ENCODE measurements around the gene PHKB.
"Not testable (repeated sequence)": the region's sequence is repeated elsewhere in the genome, so short reads cannot be mapped to it uniquely, and the experiment has no call there.

PHKB gene

GRCh38 chr16:47470211-47470610 is 9.1 kb downstream of the PHKB start:
- no peak for DNase-seq

GRCh38 chr16:47470810-47471209 is 9.7 kb downstream of the PHKB start:
- no peak for DNase-seq

GRCh38 chr16:47473004-47473403 is 11.9 kb downstream of the PHKB start:
- not testable (repeated sequence) for DNase-seq

- no peak for DNase-seq
Measured at GRCh38 chr16:47473792-47474191, 12.7 kb downstream of the PHKB start.

GRCh38 chr16:47475786-47476185 is 14.7 kb downstream of the PHKB start:
- DNase-seq, result no peak

- no peak for DNase-seq
Measured at GRCh38 chr16:47476654-47477345, 15.7 kb downstream of the PHKB start.

GRCh38 chr16:47477679-47478078 is 16.5 kb downstream of the PHKB start:
- DNase-seq, result no peak

DNA sequence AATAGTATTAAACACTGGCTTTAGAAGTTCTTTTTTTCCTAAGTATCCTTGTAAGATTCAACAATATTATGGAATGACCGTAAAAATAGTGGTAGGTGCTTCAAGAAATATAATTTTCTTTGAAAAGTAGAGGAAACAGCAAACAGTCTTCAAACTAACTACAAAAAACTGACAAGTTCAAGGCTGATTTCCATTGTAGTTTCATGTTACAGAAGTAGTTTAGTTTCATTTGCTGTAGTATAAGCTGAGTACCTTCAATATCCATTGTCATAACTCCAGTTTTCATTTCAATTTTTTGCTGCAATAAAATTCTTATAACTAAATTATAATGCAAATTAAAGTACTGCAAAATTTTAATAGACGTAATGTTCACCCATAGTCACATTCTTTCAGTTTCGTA is 19.3 kb downstream of the PHKB start:
- DNase-seq, result no peak

DNA sequence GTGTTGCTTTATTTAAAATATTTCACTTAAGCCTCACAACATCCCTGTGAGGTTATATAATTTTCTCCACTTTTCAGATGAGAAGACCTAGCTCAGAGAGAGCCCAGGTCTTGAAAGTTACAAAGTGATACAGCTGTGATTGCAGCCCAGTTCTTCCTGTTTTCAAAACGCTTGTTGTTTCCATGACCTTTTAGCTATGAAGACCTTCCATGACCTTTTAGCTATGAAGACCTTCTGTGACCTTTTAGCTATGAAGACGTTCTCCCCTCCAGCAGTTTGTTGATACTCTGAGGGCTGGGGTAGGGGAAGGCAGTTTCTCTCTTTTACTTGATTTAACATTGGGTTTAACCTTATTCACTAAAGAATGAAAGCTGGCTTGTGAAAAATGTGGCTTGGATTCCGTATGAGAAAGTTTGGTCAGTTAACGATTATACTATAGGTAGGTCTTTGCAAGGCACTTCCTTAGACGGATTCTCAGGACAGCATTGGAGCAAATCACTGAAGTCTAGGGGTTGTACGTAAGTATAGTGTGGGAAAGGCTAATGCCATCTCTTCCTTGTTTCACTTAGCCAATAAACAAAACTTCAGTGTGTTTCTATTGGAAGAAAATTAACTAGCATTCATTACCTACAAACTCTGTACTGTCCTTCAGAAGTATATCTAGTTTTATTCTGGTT is 20.7 kb downstream of the PHKB start:
- DNase-seq, result no peak

DNA sequence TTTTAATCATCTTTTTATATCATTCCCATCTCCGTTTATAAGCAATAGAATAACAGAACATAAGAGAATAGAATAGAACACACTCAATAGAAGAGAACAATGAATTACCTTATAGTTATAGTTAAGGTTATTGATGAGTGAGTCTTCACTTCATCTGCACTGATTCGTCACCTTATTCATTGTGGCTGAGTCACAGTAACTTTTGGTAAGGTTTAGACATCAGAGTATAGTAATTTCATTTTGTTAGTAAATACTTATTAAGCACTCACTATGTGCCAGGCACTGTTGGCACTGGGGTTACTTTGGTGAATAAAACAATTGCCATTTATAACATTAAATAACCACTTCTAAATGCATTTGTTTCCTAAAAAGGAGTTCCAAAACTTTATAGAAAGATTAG is 22.5 kb downstream of the PHKB start:
- DNase-seq, result no peak

DNA sequence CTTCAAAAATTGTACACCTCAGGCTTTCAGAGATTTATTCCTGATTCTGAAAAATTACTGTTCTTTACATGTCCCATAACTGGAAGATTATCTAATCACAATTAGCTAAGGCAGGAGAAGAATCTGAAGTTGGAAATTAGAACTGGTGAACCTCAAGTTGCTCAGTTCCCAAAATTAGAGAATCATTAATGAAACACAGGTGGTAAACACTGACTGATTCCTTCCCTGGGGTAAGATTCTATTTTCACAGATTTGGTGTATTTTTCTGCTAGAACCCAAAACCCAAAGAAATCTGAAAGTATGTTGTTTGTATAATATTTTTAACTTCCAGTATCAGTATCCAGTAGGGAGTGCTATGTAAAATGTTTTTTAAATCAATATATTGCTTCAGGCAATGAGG is 25.7 kb downstream of the PHKB start:
- DNase-seq, result no peak

GRCh38 chr16:47488051-47488450 is 26.9 kb downstream of the PHKB start:
- DNase-seq, result no peak

GRCh38 chr16:47490471-47490870 is 29.3 kb downstream of the PHKB start:
- DNase-seq, result no peak

GRCh38 chr16:47492036-47492427 is 30.9 kb downstream of the PHKB start:
- no peak for DNase-seq

- peak; percentile 63 for DNase-seq
Measured at GRCh38 chr16:47492428-47493377, 31.6 kb downstream of the PHKB start.

DNA sequence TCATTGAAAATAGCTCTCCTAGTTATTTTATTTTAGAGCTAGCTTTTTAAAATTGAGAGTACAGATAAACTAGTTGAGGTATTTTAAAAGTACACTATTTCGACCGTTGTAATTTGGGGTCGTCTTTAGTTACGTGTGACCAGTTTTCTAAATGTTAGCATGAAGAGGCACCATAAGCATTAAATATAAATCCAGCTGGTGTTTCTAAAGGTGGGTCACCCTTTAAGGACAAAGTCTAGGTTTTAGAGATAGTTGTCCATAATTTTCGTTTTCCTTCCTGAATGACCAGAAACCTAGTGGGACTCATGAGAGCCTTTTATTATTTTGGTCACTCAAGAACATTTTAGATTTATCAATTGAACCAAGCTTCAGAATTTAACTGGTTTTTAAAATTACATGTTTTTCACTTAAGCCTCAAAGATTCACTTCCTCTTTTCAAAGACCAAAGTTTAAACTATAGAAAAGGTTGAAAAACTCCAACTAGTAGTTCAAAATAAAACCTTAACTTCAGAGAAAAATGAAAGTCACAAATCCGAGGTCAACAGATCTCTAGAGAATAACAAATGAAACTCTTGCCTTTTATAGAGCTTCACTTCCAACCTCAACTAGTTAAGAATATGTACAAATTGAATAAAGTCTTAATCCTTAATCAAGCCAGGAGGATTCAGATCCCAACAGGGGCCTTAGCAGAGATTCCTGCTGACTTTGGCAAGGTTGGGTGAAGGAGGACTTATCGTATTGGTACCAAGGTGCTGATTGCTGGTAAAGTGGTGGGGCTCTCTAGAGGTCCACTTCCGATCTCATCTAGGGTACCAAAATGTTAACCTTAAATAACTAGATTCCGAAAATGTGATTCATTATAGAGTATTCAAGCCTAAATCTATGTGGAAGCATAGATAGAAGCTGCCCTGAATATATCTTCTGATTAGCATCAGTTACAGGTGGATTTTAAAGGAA is 32.5 kb downstream of the PHKB start:
- peak; percentile 15 for DNase-seq

DNA sequence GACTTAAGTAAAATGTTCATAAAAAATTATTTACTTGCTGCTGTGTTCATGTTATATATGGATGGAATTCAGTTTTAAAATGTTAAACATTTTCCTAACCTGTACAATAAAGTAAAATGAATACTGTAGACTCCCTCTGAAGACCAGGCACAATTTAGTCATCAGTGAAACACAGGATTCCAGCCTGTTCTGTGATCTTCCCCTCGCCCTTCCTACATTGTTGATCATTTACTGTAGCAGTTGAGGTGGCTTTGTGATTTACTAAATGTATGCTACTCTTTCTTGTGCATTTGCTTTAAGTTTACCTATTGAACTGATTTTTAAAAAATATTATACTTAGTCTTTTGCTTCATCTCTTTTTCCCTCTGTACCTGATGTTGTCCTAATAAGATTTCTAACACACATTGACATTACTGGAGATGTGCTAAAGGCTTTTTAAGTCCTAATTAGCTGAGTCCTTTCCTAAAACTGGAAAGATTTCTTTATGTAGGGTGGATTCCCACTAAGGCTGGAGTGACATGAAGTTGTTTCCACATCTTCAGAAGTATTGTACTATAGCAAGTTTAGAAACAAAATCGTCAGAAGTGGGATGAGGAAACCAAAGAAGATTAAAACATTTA is 38.1 kb downstream of the PHKB start:
- DNase-seq, result no peak

DNA sequence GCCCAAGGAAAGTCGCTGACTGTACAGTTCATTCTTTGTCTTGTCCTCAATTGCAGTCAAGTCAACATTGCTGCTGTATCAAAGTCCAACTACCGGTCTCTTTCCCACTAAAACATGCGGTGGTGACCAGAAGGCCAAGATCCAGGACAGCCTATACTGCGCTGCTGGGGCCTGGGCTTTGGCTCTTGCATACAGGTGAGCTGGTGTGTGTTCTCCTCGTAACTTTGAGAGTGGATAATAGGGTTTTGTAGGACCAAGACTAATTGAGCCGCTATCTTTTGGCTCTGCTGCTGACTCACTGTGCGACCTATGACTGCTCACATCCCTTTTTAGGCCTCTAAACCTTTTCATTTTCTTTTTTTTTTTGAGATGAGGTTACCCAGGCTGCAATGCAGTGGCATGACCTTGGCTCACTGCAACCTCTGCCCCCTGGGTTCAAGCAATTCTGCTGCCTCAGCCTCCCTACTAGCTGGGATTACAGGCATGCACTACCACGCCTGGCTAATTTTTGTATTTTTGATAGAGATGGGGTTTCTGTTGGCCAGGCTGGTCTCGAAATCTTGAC is 38.7 kb downstream of the PHKB start:
- no peak for DNase-seq

DNA sequence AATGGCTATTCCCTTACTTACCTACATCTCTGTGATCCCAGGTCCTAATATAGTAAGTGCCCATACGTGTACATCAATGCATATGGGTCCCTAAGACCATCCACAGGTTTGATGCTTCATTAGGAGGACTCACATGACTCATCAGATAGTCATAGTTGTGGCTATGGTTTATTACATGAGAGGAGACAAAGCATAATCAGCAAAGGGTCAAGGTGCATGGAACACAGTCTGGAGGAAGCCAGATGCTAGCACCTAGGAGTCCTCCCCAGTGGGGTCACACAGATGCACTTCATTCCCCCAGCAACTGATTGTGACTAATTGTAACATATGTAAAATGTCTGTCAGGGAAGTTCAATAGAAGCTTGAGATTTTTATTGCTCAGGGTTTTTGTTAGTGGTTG is 42.8 kb downstream of the PHKB start:
- DNase-seq, result no peak

DNA sequence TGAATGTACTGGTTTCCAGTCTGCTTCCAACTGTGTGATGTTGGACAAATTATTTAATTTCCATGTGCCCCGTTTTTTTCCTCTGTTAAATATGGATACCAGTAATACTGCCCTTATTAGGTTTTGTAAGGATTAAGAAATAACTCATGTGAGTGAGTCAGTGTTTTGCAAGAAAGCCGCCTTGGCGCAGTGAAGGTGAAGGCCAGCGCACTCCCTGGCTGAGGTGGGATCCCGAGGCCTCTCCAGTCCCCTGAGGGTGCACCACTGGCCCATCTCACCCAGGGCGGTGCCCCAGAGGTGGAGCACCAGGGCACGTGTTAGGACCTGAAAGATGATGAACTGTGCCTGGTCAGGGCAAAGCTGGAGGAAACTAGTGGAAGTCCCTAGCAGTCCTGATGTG is 43.5 kb downstream of the PHKB start:
- DNase-seq, result no peak

DNA sequence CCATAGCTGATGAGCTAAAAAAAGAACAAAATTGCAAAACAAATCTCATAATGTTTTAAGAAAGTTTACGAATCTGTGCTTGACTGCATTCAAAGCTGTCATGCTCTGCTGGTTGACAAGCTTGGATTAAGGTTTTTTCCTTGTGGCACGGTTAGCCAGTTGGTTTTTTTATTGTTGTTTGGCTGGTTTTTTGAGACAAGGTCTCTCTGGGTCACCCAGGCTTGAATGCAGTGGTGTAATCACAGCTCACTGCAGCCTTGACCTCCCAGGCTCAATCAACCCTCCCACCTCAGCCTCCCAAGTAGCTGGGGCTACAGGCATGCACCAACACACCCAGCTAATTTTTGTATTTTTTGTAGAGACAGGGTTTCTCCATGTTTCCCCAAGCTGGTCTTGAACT is 45.7 kb downstream of the PHKB start:
- no peak for DNase-seq

DNA sequence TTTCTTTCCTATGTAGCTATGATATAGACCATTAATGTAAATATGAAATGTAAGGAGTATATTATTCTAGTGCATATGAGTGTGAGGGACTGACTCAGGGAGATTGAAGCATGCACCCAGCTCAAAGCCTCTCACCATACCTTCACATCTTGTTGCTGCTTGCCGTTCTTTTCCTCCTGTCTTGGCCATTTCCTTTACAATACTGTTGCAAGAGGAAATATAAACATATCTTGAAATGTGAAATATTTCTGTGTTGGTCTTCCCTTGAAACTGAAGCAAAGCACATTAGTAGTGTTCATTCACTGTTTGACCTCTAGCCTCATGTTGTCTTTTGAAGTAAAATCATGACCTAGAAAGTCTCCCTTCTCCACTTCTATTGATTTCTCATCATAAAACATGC is 46.6 kb downstream of the PHKB start:
- DNase-seq, result no peak
